VCaP (cell line): ENCODE results near the gene C18orf32.
A peak's percentile ranks its signal among the peaks of the same experiment; 100 is the strongest.
"Not testable (repeated sequence)": the region's sequence is repeated elsewhere in the genome, so short reads cannot be mapped to it uniquely, and the experiment has no call there.

ENCODE experiments used
- H3K27ac ChIP-seq: fragments of 450-650 bp; 2 replicates; pipeline ENCODE4 v1.5.1; 2017
- CTCF ChIP-seq: fragments of 450-650 bp; conservative IDR thresholded peaks from 2 replicates; pipeline ENCODE4 v1.5.1; 2017; ENCODE audit warnings: mild to moderate bottlenecking, moderate library complexity

The C18orf32 gene

GRCh38 chr18:49486606-49486952 lies 455 bp downstream of the C18orf32 start:
- peak overlapping the region; percentile 92 for H3K27ac ChIP-seq
- TF ChIP-seq CTCF, result no peak

GRCh38 chr18:49486134-49486533 lies 900 bp downstream of the C18orf32 start:
- TF ChIP-seq CTCF, result no peak
- peak overlapping the region; percentile 92 for H3K27ac ChIP-seq

GRCh38 chr18:49483198-49483597 lies 3.8 kb downstream of the C18orf32 start:
- no peak for TF ChIP-seq CTCF
- H3K27ac ChIP-seq, result no peak overlapping the region

GRCh38 chr18:49481907-49482306 lies 5.1 kb downstream of the C18orf32 start:
- no peak for TF ChIP-seq CTCF
- no peak overlapping the region for H3K27ac ChIP-seq

- TF ChIP-seq CTCF, result no peak
- no peak overlapping the region for H3K27ac ChIP-seq
These were observed 5.7 kb downstream of the C18orf32 start for GRCh38 chr18:49481317-49481716.

GRCh38 chr18:49479381-49480137 lies 7.5 kb downstream of the C18orf32 start:
- TF ChIP-seq CTCF, result no peak
- H3K27ac ChIP-seq, result no peak overlapping the region

- no peak overlapping the region for H3K27ac ChIP-seq
- TF ChIP-seq CTCF, result no peak
These were observed 10.2 kb downstream of the C18orf32 start for GRCh38 chr18:49476664-49477411.

GRCh38 chr18:49474935-49475334 lies 12.1 kb downstream of the C18orf32 start:
- H3K27ac ChIP-seq, result not testable (repeated sequence)
